22Rv1 (cell line): ENCODE data around the gene TTYH1.

Source experiments
- CTCF ChIP-seq: fragments of 450-650 bp; IDR thresholded peaks from 2 replicates; pipeline ENCODE4 v1.5.1; 2017; ENCODE audit warnings: mild to moderate bottlenecking
- ZFX ChIP-seq: fragments of 450-650 bp; IDR thresholded peaks from 2 replicates; pipeline ENCODE4 v1.6.1; 2017; ENCODE audit warnings: antibody characterized with exemption, borderline replicate concordance

GRCh38 chr19:54432144-54432738, 17.0 kb downstream of the TTYH1 start:
- TF ChIP-seq ZFX (no peak), CTCF (no peak)
